Omental fat pad (tissue), 4 donors: ENCODE data around the gene GPR137. TPM values are rescaled to one million over a fixed set of nuclear protein-coding genes. Genes with fewer than 3 reads are reported as not detected.

ENCODE experiments used
- ATAC-seq: fragments of 150-250 bp; one replicate; pipeline ENCODE4 v1.9.1; 2016; ENCODE audit warnings: mild to moderate bottlenecking, moderate library complexity; ENCODE audit not compliant: low FRiP score
- DNase-seq: peaks from one replicate; pipeline ENCODE4 v3.0.0-alpha.2; 2019; ENCODE audit warnings: low spot score
- total RNA-seq, 4 donors: library from RNA; depleted of rRNA; stranded (reverse); fragments of >200 nt; gene quantifications; one replicate each; pipeline ENCODE4 v1.1.0, GENCODE V29; 2016
- TF ChIP-seq, protein P1 (sequence below), 3 donors: fragments of 450-650 bp; IDR thresholded peaks; one replicate each; pipeline ENCODE4 v1.5.1; 2016 to 2017; ENCODE audit warnings: antibody characterized with exemption in 3 of 3, mild to moderate bottlenecking in 3 of 3, moderate library complexity in 2 of 3

The GPR137 gene
- total RNA-seq, 4 donors from 2014 or later: 8.2 to 20.6 (median 12.7) TPM

- DNase-seq (no peak), ATAC-seq (no peak)
- TF ChIP-seq, protein P1, sequence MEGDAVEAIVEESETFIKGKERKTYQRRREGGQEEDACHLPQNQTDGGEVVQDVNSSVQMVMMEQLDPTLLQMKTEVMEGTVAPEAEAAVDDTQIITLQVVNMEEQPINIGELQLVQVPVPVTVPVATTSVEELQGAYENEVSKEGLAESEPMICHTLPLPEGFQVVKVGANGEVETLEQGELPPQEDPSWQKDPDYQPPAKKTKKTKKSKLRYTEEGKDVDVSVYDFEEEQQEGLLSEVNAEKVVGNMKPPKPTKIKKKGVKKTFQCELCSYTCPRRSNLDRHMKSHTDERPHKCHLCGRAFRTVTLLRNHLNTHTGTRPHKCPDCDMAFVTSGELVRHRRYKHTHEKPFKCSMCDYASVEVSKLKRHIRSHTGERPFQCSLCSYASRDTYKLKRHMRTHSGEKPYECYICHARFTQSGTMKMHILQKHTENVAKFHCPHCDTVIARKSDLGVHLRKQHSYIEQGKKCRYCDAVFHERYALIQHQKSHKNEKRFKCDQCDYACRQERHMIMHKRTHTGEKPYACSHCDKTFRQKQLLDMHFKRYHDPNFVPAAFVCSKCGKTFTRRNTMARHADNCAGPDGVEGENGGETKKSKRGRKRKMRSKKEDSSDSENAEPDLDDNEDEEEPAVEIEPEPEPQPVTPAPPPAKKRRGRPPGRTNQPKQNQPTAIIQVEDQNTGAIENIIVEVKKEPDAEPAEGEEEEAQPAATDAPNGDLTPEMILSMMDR (IDR thresholded peaks at IDR 0.05): no peak
These were observed 21.2 kb upstream of the GPR137 start for GRCh38 chr11:64264371-64264852.

DNA sequence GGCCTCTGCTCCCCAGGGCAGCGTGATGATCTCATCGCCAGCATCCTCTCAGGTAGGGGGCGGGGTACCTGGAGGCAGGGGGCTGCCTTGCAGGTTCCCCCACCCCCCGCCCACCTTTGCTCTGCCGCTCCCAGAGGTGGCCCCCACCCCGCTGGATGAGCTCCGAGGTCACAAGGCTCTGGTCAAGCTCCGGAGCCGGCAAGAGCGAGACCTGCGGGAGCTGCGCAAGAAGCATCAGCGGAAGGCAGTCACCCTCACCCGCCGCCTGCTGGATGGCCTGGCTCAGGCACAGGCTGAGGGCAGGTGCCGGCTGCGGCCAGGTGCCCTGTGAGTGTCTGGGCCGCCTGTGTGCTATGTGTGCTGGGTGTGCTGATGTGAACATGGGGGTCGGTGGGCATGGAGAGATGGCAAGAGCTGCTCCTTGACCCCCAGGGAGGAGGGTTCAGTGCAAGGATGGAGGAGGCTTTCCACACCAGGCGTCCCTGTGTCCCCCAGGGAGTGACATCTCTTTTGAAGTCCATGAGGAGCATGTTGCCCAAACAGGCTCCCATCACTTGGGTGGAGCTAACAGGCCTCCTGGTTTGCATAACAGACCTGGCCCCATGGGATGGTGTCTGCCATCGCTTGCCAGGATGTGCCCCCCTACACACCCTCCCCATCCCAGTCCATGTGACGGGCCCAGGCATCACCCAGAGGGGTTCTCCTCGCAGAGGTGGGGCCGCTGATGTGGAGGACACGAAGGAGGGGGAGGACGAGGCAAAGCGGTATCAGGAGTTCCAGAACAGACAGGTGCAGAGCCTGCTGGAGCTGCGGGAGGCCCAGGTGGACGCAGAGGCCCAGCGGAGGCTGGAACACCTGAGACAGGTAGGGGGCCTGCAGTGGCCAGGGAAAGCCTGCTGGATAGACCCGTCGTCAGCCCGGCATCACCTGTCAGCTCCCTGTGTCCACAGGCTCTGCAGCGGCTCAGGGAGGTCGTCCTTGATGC is 20.2 kb upstream of the GPR137 start:
- DNase-seq (no peak), ATAC-seq (no peak)
- TF ChIP-seq, protein P1 (IDR thresholded peaks at IDR 0.05): no peak

- no peak for ATAC-seq
- DNase-seq: no peak
- TF ChIP-seq, protein P1 (IDR thresholded peaks at IDR 0.05): no peak
These were observed 19.3 kb upstream of the GPR137 start for GRCh38 chr11:64266339-64266738.

DNA sequence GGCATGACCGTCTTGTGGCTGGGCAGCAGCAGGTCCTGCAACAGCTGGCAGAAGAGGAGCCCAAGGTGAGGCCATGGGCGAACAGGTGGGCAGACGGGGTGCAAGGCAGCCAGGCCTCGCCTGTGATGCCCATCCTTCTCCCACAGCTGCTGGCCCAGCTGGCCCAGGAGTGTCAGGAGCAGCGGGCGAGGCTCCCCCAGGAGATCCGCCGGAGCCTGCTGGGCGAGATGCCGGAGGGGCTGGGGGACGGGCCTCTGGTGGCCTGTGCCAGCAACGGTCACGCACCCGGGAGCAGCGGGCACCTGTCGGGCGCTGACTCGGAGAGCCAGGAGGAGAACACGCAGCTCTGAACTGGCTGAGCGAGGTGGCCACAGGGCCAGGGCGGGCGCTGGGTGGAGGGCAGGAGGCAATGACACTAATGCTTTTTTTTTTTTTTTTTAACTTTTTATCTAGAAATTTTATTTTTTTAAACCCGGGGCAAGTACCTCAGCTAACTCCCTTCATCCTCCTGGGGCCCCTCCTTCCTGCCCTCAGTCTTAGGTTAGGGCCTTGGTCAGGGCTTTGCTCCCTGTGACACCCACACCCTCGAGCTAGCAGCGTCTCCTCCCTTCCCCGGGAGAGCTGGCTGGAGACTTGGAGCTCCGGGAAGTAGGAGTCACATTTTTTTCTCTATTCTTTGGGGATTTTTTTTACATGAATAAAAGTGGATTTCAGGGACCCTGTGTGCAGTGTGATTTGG is 18.3 kb upstream of the GPR137 start:
- DNase-seq (no peak), ATAC-seq (no peak)
- TF ChIP-seq, protein P1 (IDR thresholded peaks at IDR 0.05): no peak

DNA sequence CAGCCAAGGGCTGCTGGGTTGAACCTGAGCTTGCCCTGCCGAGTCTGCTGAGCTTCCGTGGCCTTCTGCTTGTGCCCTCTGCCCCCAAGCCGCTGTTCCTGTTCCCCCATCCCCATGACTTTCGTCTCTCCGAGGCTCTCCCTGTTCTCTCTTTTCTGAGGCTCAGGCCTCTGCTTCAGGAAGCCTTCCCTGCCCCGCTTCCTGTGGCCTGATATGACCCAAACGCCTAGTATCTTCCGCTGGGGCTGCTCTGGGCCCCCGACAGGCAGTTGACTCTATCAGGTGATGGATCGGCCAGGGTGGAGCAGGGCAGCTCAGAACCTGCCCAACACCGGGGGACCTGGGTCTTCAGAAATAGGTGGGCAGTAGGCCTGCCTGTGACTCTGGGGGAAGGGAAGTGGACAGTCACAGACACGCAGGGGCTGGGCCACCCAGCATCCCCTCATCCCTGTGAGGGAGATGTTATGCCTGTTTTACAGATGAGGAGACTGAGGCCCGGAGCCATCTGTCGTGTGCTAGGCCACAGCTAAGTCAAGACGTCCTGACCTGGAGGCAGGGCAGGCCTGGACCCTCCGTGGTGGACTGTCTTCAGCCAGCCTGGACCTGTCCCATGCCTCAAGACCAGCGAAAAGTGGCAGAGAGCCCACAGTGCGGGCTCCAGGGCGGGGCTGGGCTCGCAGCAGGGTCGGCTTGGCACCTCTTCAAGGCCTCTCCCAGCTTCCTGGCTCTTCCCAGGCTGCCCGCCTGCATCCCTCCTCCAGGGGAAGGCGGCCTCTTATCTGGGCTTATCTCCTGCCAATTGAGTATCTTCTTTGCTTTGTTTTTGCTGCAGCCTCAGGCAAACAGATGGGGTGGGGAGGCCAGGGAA is 17.4 kb upstream of the GPR137 start:
- ATAC-seq (no peak), DNase-seq (no peak)
- TF ChIP-seq, protein P1 (IDR thresholded peaks at IDR 0.05): no peak

DNA sequence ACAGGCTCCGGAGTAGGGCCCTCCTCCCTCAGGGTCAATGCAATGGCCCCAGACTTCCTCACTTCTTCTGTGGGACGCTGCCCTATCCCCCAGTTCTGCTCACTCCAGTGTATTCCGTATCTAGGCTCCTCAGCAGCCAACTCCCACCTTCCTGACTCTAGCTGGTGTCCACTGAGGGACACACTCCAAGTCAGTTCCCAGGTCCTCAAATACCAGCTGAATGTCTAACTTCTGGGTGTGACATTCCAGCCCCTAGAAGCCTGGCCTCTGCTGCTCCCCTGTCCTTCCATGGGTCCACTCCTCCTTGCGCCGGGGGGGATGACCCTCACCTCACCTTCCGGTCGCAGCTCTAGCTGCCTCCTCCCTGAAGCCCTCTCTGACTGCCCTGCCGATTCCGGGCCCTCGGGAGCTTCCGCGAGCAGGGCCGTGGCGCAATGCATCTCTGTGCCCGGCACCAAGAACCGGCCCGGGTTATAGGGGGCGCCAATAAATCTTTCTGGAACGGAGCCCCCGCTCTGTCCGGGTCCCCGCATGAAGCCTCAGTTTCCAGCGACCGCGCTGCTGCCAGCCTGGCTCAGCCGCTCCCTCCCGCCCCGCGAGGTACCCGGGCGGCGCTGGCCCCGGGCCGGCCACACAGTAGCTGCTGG is 16.6 kb upstream of the GPR137 start:
- DNase-seq: no peak

More for the DNA sequence above, 16.6 kb upstream of the GPR137 start:
- no peak for ATAC-seq
- TF ChIP-seq, protein P1 (IDR thresholded peaks at IDR 0.05): no peak
